ELF-1 (cell line): Measurements from ENCODE around the gene CEACAM18.
A peak's percentile ranks its signal among the peaks of the same experiment; 100 is the strongest.

Experiments used
- DNase-seq: peaks from one replicate; pipeline ENCODE4 v3.0.0-alpha.2; 2016; ENCODE audit warnings: low read depth, low spot score

Gene CEACAM18

GRCh38 chr19:51531349-51532315 lies 53.3 kb downstream of the CEACAM18 start, which contains the start of gene SIGLEC6:
Gene SIGLEC6, minus strand, starts transcription at chr19:51531670. Its CDS starts 22 bp downstream, at chr19:51531648.
- peak; percentile 20 for DNase-seq

- no peak for DNase-seq
These were observed 57.2 kb downstream of the CEACAM18 start for GRCh38 chr19:51535535-51535934.

- no peak for DNase-seq
These were observed 61.6 kb downstream of the CEACAM18 start for GRCh38 chr19:51539821-51540366.
